Activated CD4-positive, alpha-beta T cell treated with anti-CD3 and anti-CD28 coated beads for 4 hours (primary cell): ENCODE measurements around the gene ERMAP.

Source experiments
- DNase-seq, 2 donors: peaks; one replicate each; pipeline ENCODE4 v3.0.0-alpha.2; 2020

The ERMAP gene

GRCh38 chr1:42816585-42817439 is at the start of gene ERMAP, which contains the start of gene SVBP:
Gene ERMAP, plus strand, starts transcription at chr1:42817122. Its CDS starts 13,327 bp downstream, at chr1:42830449.
Gene SVBP, minus strand, starts transcription at chr1:42817397. Its CDS starts 853 bp downstream, at chr1:42816544.
- DNase-seq: peak; percentile 95 to 96

GRCh38 chr1:42767510-42768000 is 49.4 kb upstream of the ERMAP start:
- DNase-seq: no peak

GRCh38 chr1:42768172-42768571 is 48.8 kb upstream of the ERMAP start:
- no peak for DNase-seq

GRCh38 chr1:42769811-42770210 is 47.1 kb upstream of the ERMAP start:
- DNase-seq: no peak

GRCh38 chr1:42773420-42773819 is 43.5 kb upstream of the ERMAP start:
- no peak for DNase-seq

- no peak for DNase-seq
Observed at GRCh38 chr1:42774928-42775526, 41.9 kb upstream of the ERMAP start.

- no peak for DNase-seq
Observed at GRCh38 chr1:42776502-42776901, 40.4 kb upstream of the ERMAP start.

GRCh38 chr1:42777852-42778251 is 39.1 kb upstream of the ERMAP start:
- peak in 1 of 2 donors; percentile 22 for DNase-seq

- DNase-seq: no peak
Observed at GRCh38 chr1:42779725-42780124, 37.2 kb upstream of the ERMAP start.

- no peak for DNase-seq
Observed at GRCh38 chr1:42780176-42780575, 36.7 kb upstream of the ERMAP start.

GRCh38 chr1:42783092-42783491 is 33.8 kb upstream of the ERMAP start:
- no peak for DNase-seq

- DNase-seq: no peak
Observed at GRCh38 chr1:42784547-42784945, 32.4 kb upstream of the ERMAP start.

GRCh38 chr1:42784946-42785693 is 31.8 kb upstream of the ERMAP start, which contains the start of gene TMEM269:
Gene TMEM269, plus strand, starts transcription at chr1:42784991. Its CDS starts 4,903 bp downstream, at chr1:42789894.
- DNase-seq: peak; percentile 26 to 27

- DNase-seq: no peak
Observed at GRCh38 chr1:42786097-42786496, 30.8 kb upstream of the ERMAP start.

GRCh38 chr1:42788021-42788420 is 28.9 kb upstream of the ERMAP start:
- DNase-seq: no peak

GRCh38 chr1:42793824-42794223 is 23.1 kb upstream of the ERMAP start:
- DNase-seq: no peak

GRCh38 chr1:42797414-42797813 is 19.5 kb upstream of the ERMAP start:
- no peak for DNase-seq

- DNase-seq: no peak
Observed at GRCh38 chr1:42797979-42798378, 18.9 kb upstream of the ERMAP start.

GRCh38 chr1:42801832-42802473 is 15.0 kb upstream of the ERMAP start:
- no peak for DNase-seq

- DNase-seq: no peak
Observed at GRCh38 chr1:42806171-42806570, 10.8 kb upstream of the ERMAP start.

- no peak for DNase-seq
Observed at GRCh38 chr1:42806593-42806992, 10.3 kb upstream of the ERMAP start.

- no peak for DNase-seq
Observed at GRCh38 chr1:42807056-42807668, 9.8 kb upstream of the ERMAP start.
